ENCODE measurements around the gene PDIA6. TPM values are rescaled to one million over a fixed set of nuclear protein-coding genes. Genes with fewer than 3 reads are reported as not detected.

Gene PDIA6
- total RNA-seq, 1 experiment from 2014 or later: 149 TPM

DNA sequence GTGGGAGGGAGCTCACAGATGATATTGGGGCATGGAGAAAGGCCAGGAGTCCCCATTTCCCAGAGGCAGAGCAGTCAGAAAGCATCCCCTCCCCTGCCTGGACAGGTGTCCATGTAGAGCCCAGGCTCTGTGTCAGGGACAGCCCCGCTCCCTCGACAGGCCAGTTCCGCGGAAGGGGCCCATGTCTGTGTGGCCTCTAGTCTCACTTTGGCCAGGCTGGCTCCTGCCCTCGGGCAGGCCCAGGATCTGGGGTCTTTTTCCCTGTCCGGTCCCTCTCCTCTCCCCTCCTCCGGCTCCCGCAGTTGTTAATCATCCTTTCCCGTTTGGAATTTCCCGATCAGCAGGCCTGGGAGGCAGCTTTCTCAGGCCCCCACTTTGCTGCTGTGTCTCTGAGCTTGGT, 20.4 kb upstream of the PDIA6 start:
- ChIA-PET CTCF (interaction anchor here (0.6 to 6.6 kb wide), 25 partner anchors 9 to 751 kb away, joined by 3 to 173 read pairs (median 4); partner anchors contain the start of genes PDIA6 and SLC66A3), RAD21 (ENCODE audit: low non-redundant PET in 1 of 2, low total read pairs in 2 of 2, uncharacterized antibody in 2 of 2, unreplicated experiment in 2 of 2) (interaction anchor here (1.0 to 2.3 kb wide), 7 partner anchors 124 to 300 kb away, joined by 4 to 13 read pairs (median 8); a partner anchor contains a TSS), POLR2A (interaction anchor here (1.2 to 1.7 kb wide), 2 partner anchors 291 to 297 kb away, joined by 8 to 10 read pairs; no protein-coding TSS in a partner anchor)
- intact Hi-C loops (cut with micrococcal nuclease): loop anchor here (5.0 to 10.0 kb wide), 3 partner anchors 192 to 749 kb away; no protein-coding TSS in a partner anchor
- H3K36me3 ChIP-seq (ENCODE audit: control insufficient read depth in 1 of 2, insufficient read depth in 2 of 2, low read length in 2 of 2): no peaks in the 10 kb centered on the region
- BruUV-seq (replicated peaks): no TSS peak
- no peaks in the 10 kb centered on the region for H3K79me2 ChIP-seq (ENCODE audit: insufficient read depth, low read length)
- no peak overlapping the region for H2AFZ ChIP-seq (ENCODE audit: low read depth, low read length, poor library complexity, severe bottlenecking)
- H3K9ac ChIP-seq (ENCODE audit: low read length): no peak overlapping the region
- H3K9me3 ChIP-seq (ENCODE audit: control insufficient read depth in 1 of 2, insufficient read depth in 1 of 2, low read depth in 1 of 2, low read length in 2 of 2): no peaks in the 10 kb centered on the region
- H3K27me3 ChIP-seq (ENCODE audit: insufficient read depth, low read length): no peaks in the 10 kb centered on the region
- no peak for DNase-seq (ENCODE audit: low read depth, low spot score)
- H4K20me1 ChIP-seq (ENCODE audit: insufficient read depth): no peaks in the 10 kb centered on the region
- H3K9me2 ChIP-seq (ENCODE audit: insufficient read depth): no peaks in the 10 kb centered on the region
- no peak overlapping the region for H3K4me3 ChIP-seq (replicated peaks in 1 of 2; ENCODE audit: low read depth in 1 of 2, low read length in 2 of 2)
- no peak overlapping the region for H3K4me2 ChIP-seq (ENCODE audit: low read length)
- no peak for ATAC-seq
- peaks cover 0 to 23% of the 10 kb centered on the region in 2 experiments; a peak in 2 of 4 replicates for H3K4me1 ChIP-seq (ENCODE audit: control insufficient read depth in 1 of 2, insufficient read depth in 2 of 2, low read length in 2 of 2)
- H3K27ac ChIP-seq (ENCODE audit: low read depth, low read length): no peak overlapping the region
- no peak for TF ChIP-seq CBX3 (IDR thresholded peaks at IDR 0.05; ENCODE audit: low read depth)
- TF ChIP-seq ZFX (IDR thresholded peaks at IDR 0.05): no peak
- TF ChIP-seq SP1 (IDR thresholded peaks at IDR 0.05; ENCODE audit: low read depth): no peak
- TF ChIP-seq FOSL1 (IDR thresholded peaks at IDR 0.05; ENCODE audit: low read depth): no peak
- TF ChIP-seq, protein P1, sequence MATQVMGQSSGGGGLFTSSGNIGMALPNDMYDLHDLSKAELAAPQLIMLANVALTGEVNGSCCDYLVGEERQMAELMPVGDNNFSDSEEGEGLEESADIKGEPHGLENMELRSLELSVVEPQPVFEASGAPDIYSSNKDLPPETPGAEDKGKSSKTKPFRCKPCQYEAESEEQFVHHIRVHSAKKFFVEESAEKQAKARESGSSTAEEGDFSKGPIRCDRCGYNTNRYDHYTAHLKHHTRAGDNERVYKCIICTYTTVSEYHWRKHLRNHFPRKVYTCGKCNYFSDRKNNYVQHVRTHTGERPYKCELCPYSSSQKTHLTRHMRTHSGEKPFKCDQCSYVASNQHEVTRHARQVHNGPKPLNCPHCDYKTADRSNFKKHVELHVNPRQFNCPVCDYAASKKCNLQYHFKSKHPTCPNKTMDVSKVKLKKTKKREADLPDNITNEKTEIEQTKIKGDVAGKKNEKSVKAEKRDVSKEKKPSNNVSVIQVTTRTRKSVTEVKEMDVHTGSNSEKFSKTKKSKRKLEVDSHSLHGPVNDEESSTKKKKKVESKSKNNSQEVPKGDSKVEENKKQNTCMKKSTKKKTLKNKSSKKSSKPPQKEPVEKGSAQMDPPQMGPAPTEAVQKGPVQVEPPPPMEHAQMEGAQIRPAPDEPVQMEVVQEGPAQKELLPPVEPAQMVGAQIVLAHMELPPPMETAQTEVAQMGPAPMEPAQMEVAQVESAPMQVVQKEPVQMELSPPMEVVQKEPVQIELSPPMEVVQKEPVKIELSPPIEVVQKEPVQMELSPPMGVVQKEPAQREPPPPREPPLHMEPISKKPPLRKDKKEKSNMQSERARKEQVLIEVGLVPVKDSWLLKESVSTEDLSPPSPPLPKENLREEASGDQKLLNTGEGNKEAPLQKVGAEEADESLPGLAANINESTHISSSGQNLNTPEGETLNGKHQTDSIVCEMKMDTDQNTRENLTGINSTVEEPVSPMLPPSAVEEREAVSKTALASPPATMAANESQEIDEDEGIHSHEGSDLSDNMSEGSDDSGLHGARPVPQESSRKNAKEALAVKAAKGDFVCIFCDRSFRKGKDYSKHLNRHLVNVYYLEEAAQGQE (IDR thresholded peaks at IDR 0.05; ENCODE audit: low read depth): no peak
- TF ChIP-seq RAD21 (IDR thresholded peaks at IDR 0.05; ENCODE audit: low read depth): no peak
